HG02840 (cell line): ENCODE data around the gene PRRG2.

Experiments used
- ATAC-seq: cut with Tn5 transposase; IDR thresholded peaks from one replicate; pipeline ENCODE4 v1.9.1; 2021; ENCODE audit warnings: mild to moderate bottlenecking, moderate library complexity, moderate number of reproducible peaks; ENCODE audit not compliant: unreplicated experiment, low FRiP score

The PRRG2 gene

GRCh38 chr19:49585023-49585422, 3.9 kb downstream of the PRRG2 start:
- no peak for ATAC-seq

GRCh38 chr19:49587227-49587626, 6.1 kb downstream of the PRRG2 start:
- ATAC-seq = no peak

DNA sequence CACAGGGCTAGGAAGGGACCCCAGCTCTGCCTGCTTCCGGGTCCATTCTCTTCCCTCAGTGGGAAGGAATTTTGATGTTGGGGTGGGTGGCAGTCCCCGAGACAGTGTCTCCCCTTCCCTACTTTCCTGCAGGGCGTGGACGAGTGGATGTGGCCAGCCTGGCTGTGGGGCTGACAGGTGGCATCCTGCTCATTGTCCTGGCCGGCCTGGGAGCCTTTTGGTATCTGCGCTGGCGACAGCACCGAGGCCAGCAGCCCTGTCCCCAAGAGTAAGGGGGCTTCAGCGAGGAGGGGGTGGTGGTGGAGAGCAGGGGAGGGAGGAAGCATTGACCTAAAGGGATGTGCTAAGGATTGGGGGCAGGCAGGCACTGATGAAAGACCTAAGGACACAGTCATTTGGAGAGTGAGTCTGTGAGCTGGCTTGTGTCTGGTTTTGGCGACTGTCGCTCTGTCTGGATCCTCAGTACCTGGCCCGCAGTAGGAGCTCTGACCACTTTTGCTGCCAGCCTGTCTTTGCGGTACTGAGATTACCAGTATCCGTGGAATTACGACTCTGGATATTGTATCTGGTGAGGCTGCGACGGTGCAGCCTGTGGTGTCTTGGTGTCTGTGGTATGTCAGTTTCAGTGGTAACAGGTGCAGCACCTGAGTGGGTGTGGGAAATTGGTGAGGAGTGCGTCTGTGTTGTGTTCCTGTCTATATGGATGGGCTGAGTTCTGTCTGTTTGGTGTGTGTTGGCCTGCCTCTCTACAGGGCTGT, 7.4 kb downstream of the PRRG2 start:
- no peak for ATAC-seq

- ATAC-seq = no peak
These were observed 8.4 kb downstream of the PRRG2 start for GRCh38 chr19:49589502-49589905.

DNA sequence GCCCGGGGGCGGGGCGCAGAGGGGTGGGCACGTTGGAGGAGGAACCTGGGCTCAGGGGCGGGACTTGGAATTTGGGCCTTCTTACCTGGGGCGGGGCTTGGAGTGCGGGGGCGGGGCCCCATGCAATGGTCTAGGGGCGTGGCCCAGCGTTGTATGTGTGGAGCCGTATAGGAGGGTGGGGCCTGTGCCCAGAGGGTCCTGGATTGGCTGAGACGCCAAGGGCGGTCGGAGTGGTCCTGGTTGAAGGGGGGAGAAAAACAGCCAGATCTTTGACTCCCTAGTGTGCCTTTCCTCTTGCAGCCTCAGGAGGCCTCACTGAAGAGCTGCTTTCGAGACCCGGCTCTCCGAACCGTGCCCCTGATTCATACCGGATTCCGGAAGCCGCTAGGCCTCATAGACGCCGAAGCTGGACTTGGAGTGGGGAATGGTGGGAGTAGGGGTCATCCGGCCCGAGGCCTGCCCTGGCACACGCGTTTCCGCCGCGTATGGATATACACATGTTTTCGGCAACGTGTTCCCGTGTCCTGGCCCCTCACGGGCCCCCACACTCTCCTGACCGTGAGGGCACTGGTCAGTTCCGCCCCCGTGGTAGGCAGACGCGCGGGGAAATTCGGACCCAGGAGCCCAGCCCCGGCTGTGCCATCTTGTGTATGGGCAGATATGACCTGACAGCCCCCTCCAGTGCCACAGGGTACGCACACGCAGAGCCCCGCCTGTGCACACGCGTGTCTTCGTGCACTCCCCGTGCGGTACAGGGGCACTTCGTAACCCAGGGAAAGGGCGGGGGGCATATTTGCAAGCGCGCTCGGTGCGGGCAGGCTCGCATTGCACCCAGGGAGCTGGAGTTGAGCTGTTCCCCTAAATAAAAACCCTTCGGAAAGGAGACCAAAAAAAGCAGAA, 9.2 kb downstream of the PRRG2 start:
- ATAC-seq = peak; percentile 60

GRCh38 chr19:49590971-49591730, 10.0 kb downstream of the PRRG2 start, which contains the start of gene PRR12:
Gene PRR12 (plus strand): TSS chr19:49591182. CDS start chr19:49591655, 473 bp downstream.
- ATAC-seq = no peak

GRCh38 chr19:49591731-49592485, 10.8 kb downstream of the PRRG2 start:
- ATAC-seq = no peak

GRCh38 chr19:49592486-49593232, 11.5 kb downstream of the PRRG2 start:
- ATAC-seq = no peak

DNA sequence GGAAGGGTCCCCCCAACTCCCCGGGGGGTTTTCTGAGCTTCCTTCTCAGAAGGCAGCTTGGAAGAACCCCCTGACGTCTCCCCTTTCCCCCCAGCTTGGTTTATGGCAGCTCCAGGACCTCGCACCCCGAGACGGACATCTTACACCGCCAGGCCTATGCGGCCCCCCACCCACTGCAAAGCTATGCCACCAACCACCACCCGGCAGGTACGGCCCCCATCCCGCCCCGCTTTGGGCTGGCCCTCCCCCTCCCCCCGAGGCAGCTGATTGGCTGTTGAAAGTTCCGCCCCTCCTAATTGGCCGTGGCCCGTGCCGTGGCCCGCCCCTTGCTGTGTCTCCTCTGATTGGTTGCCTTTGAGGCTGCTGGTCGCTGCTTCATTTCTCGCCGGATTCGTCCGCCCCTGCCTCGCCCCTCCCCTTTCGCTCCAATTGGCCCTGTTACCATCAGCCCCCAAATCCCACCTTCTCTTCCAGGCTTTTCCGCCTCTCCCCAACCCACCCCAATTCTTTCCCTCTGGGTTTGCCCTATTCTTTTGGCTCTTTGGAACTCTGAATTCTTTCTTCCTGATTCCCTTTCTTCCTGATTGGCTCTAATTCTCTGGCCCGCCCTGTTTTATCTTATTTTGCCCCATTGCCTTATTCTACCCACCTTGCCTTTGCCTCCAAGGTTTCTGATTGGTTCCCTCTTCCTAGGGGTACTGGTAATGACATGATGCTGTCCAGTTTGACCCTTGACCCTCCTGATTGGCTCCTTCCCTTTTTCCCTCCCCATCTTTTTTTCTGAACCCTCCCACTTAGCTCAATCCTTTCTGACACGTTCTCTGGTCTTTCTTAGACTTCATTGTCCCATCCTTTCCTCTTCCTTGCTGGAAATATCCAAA, 12.4 kb downstream of the PRRG2 start:
- ATAC-seq = peak; percentile 32

DNA sequence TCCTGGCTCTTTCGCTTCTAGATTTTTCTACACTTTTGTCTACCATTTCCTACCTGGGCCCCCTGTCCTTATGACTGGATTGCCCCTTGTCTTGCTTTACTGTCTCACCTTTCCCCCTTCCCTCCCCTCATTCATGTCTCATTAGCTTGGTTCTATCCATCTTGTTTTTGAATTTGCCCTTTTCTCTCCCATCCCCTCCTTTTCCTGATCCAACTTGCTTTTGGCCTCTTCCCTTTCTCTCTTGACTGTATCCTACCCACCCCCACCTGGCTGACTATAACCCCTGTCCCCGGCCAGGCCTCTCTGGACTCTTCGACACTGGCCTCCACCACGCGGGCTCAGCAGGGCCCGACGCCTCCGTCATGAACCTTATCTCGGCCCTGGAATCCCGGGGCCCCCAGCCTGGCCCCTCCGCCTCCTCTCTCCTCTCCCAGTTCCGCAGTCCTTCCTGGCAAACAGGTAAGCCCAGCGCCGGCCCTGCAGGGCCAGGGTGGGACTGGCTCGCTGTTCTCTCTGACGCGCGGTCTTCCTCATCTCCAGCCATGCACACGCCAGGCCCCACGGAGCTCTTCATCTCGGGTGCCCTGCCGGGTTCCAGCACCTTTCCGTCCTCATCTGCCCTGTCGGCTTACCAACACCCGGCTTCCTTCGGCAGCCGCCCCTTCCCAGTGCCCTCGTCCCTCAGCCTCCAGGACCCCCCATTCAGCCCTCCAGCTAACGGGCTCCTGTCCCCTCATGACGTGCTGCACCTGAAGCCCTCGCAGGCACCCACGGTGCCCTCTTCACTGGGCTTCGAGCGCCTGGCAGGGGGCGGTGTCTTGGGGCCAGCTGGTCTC, 13.3 kb downstream of the PRRG2 start:
- no peak for ATAC-seq

DNA sequence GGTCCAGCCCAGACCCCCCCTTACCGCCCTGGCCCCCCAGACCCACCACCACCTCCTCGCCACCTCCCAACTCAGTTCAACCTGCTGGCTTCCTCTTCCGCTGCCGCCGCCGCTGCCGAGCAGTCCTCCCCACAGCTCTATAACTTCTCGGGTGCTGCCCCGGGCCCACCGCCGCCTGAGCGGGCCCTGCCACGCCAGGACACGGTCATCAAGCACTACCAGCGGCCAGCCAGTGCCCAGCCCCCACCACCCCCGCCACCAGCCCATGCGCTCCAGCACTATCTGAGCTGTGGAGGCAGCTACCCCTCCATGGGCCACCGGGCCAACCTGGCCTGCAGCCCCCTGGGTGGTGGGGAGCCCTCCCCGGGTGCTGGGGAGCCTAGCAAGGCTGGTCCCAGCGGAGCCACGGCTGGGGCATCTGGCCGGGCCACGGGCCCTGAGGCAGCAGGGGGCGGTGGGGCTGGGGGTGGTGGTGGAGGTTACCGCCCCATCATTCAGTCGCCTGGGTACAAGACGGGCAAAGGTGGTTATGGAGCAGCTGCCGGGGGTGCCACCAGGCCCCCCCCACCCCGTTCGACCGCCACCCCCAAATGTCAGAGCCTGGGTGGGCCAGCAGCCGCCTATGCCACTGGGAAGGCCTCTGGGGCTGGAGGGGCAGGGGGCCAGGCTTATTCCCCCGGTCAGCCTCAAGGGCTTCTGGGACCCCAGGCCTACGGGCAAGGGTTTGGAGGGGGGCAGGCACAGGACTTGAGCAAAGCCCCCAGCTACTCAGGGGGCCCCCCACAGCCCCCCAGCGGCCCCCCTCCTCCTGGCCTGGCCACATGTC, 14.1 kb downstream of the PRRG2 start:
- no peak for ATAC-seq

DNA sequence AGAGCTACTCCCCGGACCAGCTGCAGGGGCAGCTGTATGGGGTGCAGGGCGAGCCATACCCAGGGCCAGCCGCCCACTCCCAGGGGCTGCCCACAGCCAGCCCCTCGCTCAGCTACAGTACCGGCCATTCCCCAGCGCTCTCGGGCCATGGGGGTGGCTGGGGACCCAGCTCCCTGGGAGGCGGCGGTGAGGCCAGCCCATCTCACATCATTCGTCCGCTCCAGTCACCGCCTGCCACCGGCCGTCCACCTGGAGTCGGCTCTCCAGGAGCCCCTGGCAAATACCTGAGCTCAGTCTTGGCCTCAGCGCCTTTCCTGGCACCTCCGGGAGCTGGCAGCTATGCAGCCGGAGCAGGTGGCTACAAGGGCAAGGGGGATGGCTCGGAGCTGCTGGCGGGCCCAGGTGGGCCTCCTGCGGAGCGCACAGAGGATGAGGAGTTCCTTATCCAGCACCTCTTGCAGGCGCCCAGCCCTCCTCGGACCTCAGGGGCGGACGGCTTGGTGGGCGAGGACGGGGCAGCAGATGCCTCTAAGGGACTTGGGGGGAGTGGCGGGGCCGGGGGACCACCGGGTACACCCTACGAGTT, 14.8 kb downstream of the PRRG2 start:
- ATAC-seq = no peak

DNA sequence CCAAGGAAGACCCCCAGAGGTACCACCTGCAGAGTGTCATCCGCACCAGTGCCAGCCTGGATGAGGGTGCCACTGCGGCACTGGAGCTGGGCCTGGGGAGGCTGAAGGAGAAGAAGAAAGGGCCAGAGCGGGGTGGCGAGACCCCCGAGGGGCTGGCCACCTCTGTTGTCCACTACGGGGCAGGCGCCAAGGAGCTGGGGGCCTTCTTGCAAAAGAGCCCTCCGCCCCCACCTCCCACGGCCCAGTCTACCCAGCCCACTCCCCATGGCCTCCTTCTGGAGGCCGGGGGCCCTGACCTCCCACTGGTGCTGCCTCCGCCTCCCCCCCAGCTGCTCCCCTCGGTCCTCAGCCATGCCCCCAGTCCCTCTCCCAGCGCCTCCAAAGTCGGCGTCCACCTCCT, 15.3 kb downstream of the PRRG2 start:
- no peak for ATAC-seq

GRCh38 chr19:49596954-49597702, 16.0 kb downstream of the PRRG2 start:
- ATAC-seq = no peak

- ATAC-seq = no peak
These were observed 16.5 kb downstream of the PRRG2 start for GRCh38 chr19:49597703-49597974.
